GM19468 (cell line): Measurements from ENCODE around the gene IL20.

Experiments
- ATAC-seq: cut with Tn5 transposase; IDR thresholded peaks from one replicate; pipeline ENCODE4 v1.9.1; 2021; ENCODE audit warnings: mild to moderate bottlenecking, moderate library complexity, moderate number of reproducible peaks; ENCODE audit not compliant: unreplicated experiment; ENCODE audit errors: extremely low read depth

IL20 gene

DNA sequence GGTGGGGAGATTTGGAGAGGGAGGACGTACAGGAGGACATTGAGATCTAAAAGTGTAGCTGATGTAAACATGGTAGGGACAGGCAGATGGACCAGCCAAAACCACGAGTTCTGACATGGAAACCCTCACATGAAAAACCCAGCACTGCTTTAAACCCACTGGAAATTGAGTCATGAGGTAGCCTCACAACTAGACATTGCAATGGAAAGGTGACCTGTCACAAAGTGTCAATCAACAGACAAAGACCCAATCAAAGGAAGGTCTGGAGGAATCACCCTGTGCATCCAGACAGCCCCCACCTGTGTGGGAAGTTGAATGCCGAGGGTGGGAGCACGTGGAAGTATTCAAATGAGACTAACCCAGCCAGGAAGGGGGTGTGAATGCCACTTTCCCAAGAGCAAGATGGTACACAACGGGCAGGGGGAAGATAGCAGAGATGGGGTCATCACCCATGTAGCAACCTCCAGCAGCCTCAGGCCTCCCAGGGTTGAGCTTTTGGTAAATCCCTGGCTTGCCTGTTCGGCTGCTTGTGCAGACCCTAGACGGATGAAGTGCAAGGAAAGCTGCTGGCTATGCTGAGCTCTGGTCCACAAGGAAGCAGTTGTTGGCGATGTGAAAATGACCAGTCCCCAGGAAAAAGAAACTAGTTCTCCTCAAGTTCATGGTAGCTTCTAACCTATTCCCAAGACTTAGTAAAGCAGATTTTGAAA, 50.7 kb downstream of the IL20 start:
- ATAC-seq = no peak

DNA sequence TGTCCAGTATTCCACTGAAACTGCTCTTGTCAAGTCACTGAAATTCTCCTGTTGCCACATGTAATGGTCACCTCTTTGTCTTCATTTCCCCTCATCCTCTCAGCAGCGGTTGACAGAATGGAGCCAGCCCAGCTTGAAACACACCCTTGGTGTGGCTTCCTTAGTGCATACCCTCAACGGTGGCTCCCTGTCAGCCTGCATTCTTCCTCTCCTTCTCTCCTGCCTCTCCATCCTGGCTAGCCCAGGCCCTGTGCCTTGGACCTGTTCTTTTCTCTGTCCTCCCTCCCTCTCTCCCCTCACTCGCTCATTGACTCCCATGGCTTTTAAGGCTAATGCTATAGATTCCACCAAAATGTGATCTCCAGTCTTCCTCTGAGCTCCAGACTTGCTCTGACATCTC, 52.7 kb downstream of the IL20 start:
- ATAC-seq = no peak
